ENCODE data around the gene MUC5B.

DNA sequence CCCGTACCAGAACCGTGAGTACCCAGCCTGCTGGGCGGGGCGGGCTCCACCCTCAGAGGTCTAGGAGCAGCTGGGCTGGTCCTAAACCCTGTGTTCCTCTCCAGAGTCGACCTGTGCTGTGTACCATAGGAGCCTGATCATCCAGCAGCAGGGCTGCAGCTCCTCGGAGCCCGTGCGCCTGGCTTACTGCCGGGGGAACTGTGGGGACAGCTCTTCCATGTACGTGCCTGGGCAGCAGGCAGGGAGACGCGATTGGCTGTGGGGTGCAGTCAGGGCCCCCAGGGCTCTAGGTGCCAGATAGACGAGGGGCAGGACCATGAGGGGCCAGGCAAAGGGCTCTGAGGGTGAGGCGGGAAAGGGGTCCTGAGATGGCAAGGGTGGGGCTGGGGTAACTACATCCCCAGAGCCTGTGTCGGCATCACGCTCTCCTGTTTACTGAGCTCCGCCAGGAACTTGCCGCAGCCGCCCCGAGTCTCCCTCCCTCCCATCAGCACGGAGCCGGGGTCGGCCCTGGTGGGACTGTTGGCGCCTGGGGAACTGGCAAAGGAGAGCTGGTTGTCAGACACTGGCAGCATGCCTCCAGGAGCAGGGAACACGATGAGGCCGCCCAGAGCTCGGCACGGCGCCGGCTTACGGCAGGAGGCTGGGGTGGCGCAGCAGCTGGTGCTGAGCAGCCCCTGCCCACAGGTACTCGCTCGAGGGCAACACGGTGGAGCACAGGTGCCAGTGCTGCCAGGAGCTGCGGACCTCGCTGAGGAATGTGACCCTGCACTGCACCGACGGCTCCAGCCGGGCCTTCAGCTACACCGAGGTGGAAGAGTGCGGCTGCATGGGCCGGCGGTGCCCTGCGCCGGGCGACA, 22.9 kb upstream of the MUC5B start:
- TF ChIP-seq EZH2 (IDR thresholded peaks at IDR 0.05; ENCODE audit: insufficient read depth, poor library complexity, severe bottlenecking) (no peak), EZH2phosphoT487 (IDR thresholded peaks at IDR 0.05; ENCODE audit: insufficient read depth, low read depth) (no peak)
